KMS-11 (cell line): ENCODE measurements around the gene EVC.

Source experiments
- H2AFZ ChIP-seq: fragments of 200-600 bp; sonication (generic); 2 replicates; pipeline ENCODE4 v1.6.1; 2016; ENCODE audit warnings: antibody characterized with exemption, mixed run types, low read depth
- H3K27ac ChIP-seq: fragments of 200-600 bp; sonication (generic); 2 replicates; pipeline ENCODE4 v1.6.1; 2016; ENCODE audit warnings: mild to moderate bottlenecking, mixed run types
- H3K27me3 ChIP-seq: fragments of 200-600 bp; sonication (generic); 2 replicates; pipeline ENCODE4 v1.6.1; 2017; ENCODE audit warnings: mild to moderate bottlenecking, low read depth, mixed run types, moderate library complexity; ENCODE audit not compliant: insufficient read depth
- H3K36me3 ChIP-seq: fragments of 200-600 bp; sonication (generic); 2 replicates; pipeline ENCODE4 v1.6.1; 2017; ENCODE audit warnings: mild to moderate bottlenecking, mixed run types; ENCODE audit not compliant: insufficient read depth
- H3K4me1 ChIP-seq: fragments of 200-600 bp; sonication (generic); 2 replicates; pipeline ENCODE4 v1.6.1; 2016; ENCODE audit warnings: mild to moderate bottlenecking, low read depth, mixed run types; ENCODE audit not compliant: poor library complexity, severe bottlenecking
- H3K4me2 ChIP-seq: fragments of 200-600 bp; sonication (generic); 2 replicates; pipeline ENCODE4 v1.7.0; 2016; ENCODE audit warnings: mild to moderate bottlenecking, mixed run types
- H3K4me3 ChIP-seq: fragments of 200-600 bp; sonication (generic); IDR thresholded peaks from 2 replicates; pipeline ENCODE4 v1.6.1; 2017; ENCODE audit warnings: low read depth, low read length, mixed read lengths; ENCODE audit not compliant: insufficient read depth
- H3K79me2 ChIP-seq: fragments of 200-600 bp; sonication (generic); 2 replicates; pipeline ENCODE4 v1.6.1; 2016; ENCODE audit warnings: low read depth, mixed run types; ENCODE audit not compliant: insufficient read depth
- H3K9ac ChIP-seq: fragments of 200-600 bp; sonication (generic); 2 replicates; pipeline ENCODE4 v1.6.1; 2016; ENCODE audit warnings: mild to moderate bottlenecking, mixed run types
- H4K20me1 ChIP-seq: fragments of 200-600 bp; sonication (generic); 2 replicates; pipeline ENCODE4 v1.6.1; 2016; ENCODE audit warnings: mild to moderate bottlenecking, mixed run types; ENCODE audit not compliant: insufficient read depth
- TF ChIP-seq, protein P1 (sequence below): fragments of 200-600 bp; sonication (generic); conservative IDR thresholded peaks from 2 replicates; pipeline ENCODE4 v1.6.1; 2017; ENCODE audit warnings: low read depth, mild to moderate bottlenecking, antibody characterized with exemption, low read length, moderate library complexity, mixed read lengths

Gene EVC

GRCh38 chr4:5863461-5864113, 152.6 kb downstream of the EVC start:
- Histone ChIP-seq H3K4me2 (no peak overlapping the region), H3K27ac (no peak overlapping the region), H4K20me1 (no peaks in the 10 kb centered on the region), H3K36me3 (no peaks in the 10 kb centered on the region), H3K27me3 (no peaks in the 10 kb centered on the region), H3K9ac (no peak overlapping the region), H3K4me1 (peaks cover 7% of the 10 kb centered on the region), H2AFZ (no peak overlapping the region), H3K79me2 (no peaks in the 10 kb centered on the region), H3K4me3 (no peak overlapping the region)
- TF ChIP-seq, protein P1, sequence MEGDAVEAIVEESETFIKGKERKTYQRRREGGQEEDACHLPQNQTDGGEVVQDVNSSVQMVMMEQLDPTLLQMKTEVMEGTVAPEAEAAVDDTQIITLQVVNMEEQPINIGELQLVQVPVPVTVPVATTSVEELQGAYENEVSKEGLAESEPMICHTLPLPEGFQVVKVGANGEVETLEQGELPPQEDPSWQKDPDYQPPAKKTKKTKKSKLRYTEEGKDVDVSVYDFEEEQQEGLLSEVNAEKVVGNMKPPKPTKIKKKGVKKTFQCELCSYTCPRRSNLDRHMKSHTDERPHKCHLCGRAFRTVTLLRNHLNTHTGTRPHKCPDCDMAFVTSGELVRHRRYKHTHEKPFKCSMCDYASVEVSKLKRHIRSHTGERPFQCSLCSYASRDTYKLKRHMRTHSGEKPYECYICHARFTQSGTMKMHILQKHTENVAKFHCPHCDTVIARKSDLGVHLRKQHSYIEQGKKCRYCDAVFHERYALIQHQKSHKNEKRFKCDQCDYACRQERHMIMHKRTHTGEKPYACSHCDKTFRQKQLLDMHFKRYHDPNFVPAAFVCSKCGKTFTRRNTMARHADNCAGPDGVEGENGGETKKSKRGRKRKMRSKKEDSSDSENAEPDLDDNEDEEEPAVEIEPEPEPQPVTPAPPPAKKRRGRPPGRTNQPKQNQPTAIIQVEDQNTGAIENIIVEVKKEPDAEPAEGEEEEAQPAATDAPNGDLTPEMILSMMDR = no peak
